H9 (cell line): ENCODE measurements around the gene MCCC1. TPM values are rescaled to one million over a fixed set of nuclear protein-coding genes. Genes with fewer than 3 reads are reported as not detected.

Source experiments
- DNase-seq: peaks from one replicate; pipeline ENCODE4 v3.0.0-alpha.2; 2017
- H2AFZ ChIP-seq: one replicate; pipeline ENCODE4 v1.6.1; 2013; ENCODE audit warnings: mild to moderate bottlenecking, low read length, control low read depth, moderate library complexity
- H2AK5ac ChIP-seq: 2 replicates; pipeline ENCODE4 v1.6.1; 2013; ENCODE audit warnings: low read length, control low read depth, mixed read lengths; ENCODE audit not compliant: insufficient read length
- H2BK120ac ChIP-seq: one replicate; pipeline ENCODE4 v1.6.1; 2013; ENCODE audit warnings: low read depth, mild to moderate bottlenecking, low read length, control low read depth, inconsistent platforms; ENCODE audit not compliant: poor library complexity, severe bottlenecking
- H2BK12ac ChIP-seq: 2 replicates; pipeline ENCODE4 v1.6.1; 2013; ENCODE audit warnings: low read length, control low read depth, mixed read lengths, low read depth; ENCODE audit not compliant: insufficient read length
- H2BK15ac ChIP-seq: 2 replicates; pipeline ENCODE4 v1.6.1; 2013; ENCODE audit warnings: low read depth, low read length, control low read depth
- H2BK20ac ChIP-seq: one replicate; pipeline ENCODE4 v1.6.1; 2013; ENCODE audit warnings: low read depth, mild to moderate bottlenecking, low read length, control low read depth, inconsistent platforms; ENCODE audit not compliant: poor library complexity, severe bottlenecking
- H2BK5ac ChIP-seq: 2 replicates; pipeline ENCODE4 v1.6.1; 2013; ENCODE audit warnings: low read length, control low read depth, mixed read lengths; ENCODE audit not compliant: insufficient read length
- H3K14ac ChIP-seq: 2 replicates; pipeline ENCODE4 v1.6.1; 2013; ENCODE audit warnings: low read length, control low read depth; ENCODE audit not compliant: insufficient read depth
- H3K18ac ChIP-seq: 2 replicates; pipeline ENCODE4 v1.6.1; 2013; ENCODE audit warnings: low read depth, mild to moderate bottlenecking, mixed read lengths, low read length, control low read depth; ENCODE audit not compliant: insufficient read length
- H3K23ac ChIP-seq: 2 replicates; pipeline ENCODE4 v1.6.1; 2013; ENCODE audit warnings: low read length, control low read depth, mixed read lengths, low read depth; ENCODE audit not compliant: insufficient read length
- H3K23me2 ChIP-seq: 2 replicates; pipeline ENCODE4 v1.6.1; 2013; ENCODE audit warnings: low read depth, mild to moderate bottlenecking, mixed read lengths, low read length, control low read depth; ENCODE audit not compliant: insufficient read length, poor library complexity, severe bottlenecking
- H3K27ac ChIP-seq: 2 replicates; pipeline ENCODE4 v1.5.1; 2013; ENCODE audit warnings: low read length, control low read depth, mixed read lengths, low read depth; ENCODE audit not compliant: insufficient read length
- H3K27me3 ChIP-seq: 2 replicates; pipeline ENCODE4 v1.6.1; 2013; ENCODE audit warnings: low read length, control low read depth, inconsistent platforms; ENCODE audit not compliant: insufficient read depth
- H3K4ac ChIP-seq: 2 replicates; pipeline ENCODE4 v1.6.1; 2013; ENCODE audit warnings: low read depth, mild to moderate bottlenecking, control low read depth, inconsistent platforms, low read length, moderate library complexity
- H3K4me1 ChIP-seq: 2 replicates; pipeline ENCODE4 v1.6.1; 2013; ENCODE audit warnings: low read length, control low read depth, inconsistent platforms; ENCODE audit not compliant: insufficient read depth
- H3K4me2 ChIP-seq: 2 replicates; pipeline ENCODE4 v1.6.1; 2013; ENCODE audit warnings: low read length, control low read depth, mixed read lengths; ENCODE audit not compliant: insufficient read length, insufficient read depth
- H3K56ac ChIP-seq: 2 replicates; pipeline ENCODE4 v1.6.1; 2013; ENCODE audit warnings: low read depth, mild to moderate bottlenecking, mixed read lengths, low read length, control low read depth; ENCODE audit not compliant: insufficient read length
- H3K79me1 ChIP-seq: 2 replicates; pipeline ENCODE4 v1.6.1; 2013; ENCODE audit warnings: low read depth, mild to moderate bottlenecking, moderate library complexity, low read length, control low read depth, inconsistent platforms; ENCODE audit not compliant: insufficient read depth, poor library complexity, severe bottlenecking
- H3K79me2 ChIP-seq: 2 replicates; pipeline ENCODE4 v1.6.1; 2013; ENCODE audit warnings: low read length, control low read depth, inconsistent platforms; ENCODE audit not compliant: insufficient read depth
- H3K9ac ChIP-seq: 2 replicates; pipeline ENCODE4 v1.6.1; 2013; ENCODE audit warnings: low read length, control low read depth, mixed read lengths; ENCODE audit not compliant: insufficient read length; ENCODE audit errors: extremely low read depth
- H3K9me3 ChIP-seq: one replicate; pipeline ENCODE4 v1.6.1; 2013; ENCODE audit warnings: low read depth, low read length, inconsistent platforms; ENCODE audit not compliant: control insufficient read depth
- H3T11ph ChIP-seq: one replicate; pipeline ENCODE4 v1.6.1; 2013; ENCODE audit warnings: mild to moderate bottlenecking, low read length, control low read depth, inconsistent platforms
- H4K20me1 ChIP-seq: one replicate; pipeline ENCODE4 v1.6.1; 2013; ENCODE audit not compliant: control insufficient read depth, insufficient read length, insufficient read depth
- H4K5ac ChIP-seq: 2 replicates; pipeline ENCODE4 v1.6.1; 2013; ENCODE audit warnings: low read depth, mild to moderate bottlenecking, mixed read lengths, low read length, control low read depth; ENCODE audit not compliant: insufficient read length
- H4K8ac ChIP-seq: replicated peaks from 2 replicates; pipeline ENCODE4 v1.6.1; 2013; ENCODE audit warnings: low read length, control low read depth, mixed read lengths, low read depth; ENCODE audit not compliant: insufficient read length
- H4K91ac ChIP-seq: 2 replicates; pipeline ENCODE4 v1.6.1; 2013; ENCODE audit warnings: low read depth, mild to moderate bottlenecking, moderate library complexity, mixed read lengths, low read length, control low read depth; ENCODE audit not compliant: insufficient read length
- H3K27ac Mint-ChIP-seq, 3 experiments: 2 replicates in 2 of 3; 3 replicates in 1 of 3; pipeline ENCODE4 v1.8.0; 2020 to 2021; ENCODE audit warnings: mixed read lengths in 3 of 3, mild to moderate bottlenecking in 1 of 3, moderate library complexity in 1 of 3
- H3K27me3 Mint-ChIP-seq: 2 replicates; pipeline ENCODE4 v1.8.0; 2021; ENCODE audit warnings: low read depth, mild to moderate bottlenecking, moderate library complexity, mixed read lengths
- H3K36me3 Mint-ChIP-seq, 3 experiments: 2 replicates in 2 of 3; 3 replicates in 1 of 3; pipeline ENCODE4 v1.8.0; 2020 to 2021; ENCODE audit warnings: low read depth in 3 of 3, mixed read lengths in 3 of 3; ENCODE audit not compliant: insufficient read depth in 1 of 3
- H3K4me1 Mint-ChIP-seq, 2 experiments: 2 replicates each; pipeline ENCODE4 v1.8.0; 2020; ENCODE audit warnings: mixed read lengths in 2 of 2
- H3K4me3 Mint-ChIP-seq, 2 experiments: 2 replicates in 1 of 2; 3 replicates in 1 of 2; pipeline ENCODE4 v1.8.0; 2020 to 2021; ENCODE audit warnings: mild to moderate bottlenecking in 2 of 2, mixed read lengths in 2 of 2, moderate library complexity in 1 of 2
- H3K9me3 Mint-ChIP-seq, 2 experiments: 2 replicates in 1 of 2; 3 replicates in 1 of 2; pipeline ENCODE4 v1.8.0; 2020; ENCODE audit warnings: mild to moderate bottlenecking in 2 of 2, mixed read lengths in 2 of 2, moderate library complexity in 1 of 2
- WGBS: extraction: QIAGEN DNeasy Blood & Tissue Kit; methylation state at CpG from one replicate; pipeline ENCODE4 v1.1.7; 2013; ENCODE audit warnings: missing lambda C conversion rate, low lambda C conversion rate, mixed read lengths; ENCODE audit not compliant: insufficient read length; ENCODE audit errors: extremely low coverage; 5-methylcytosine and 5-hydroxymethylcytosine counted together
- total RNA-seq: library from RNA; stranded (reverse); gene quantifications from 2 replicates; pipeline ENCODE4 v1.2.1, GENCODE V29; 2021
- TF ChIP-seq, protein P1 (sequence below): fragments of 200-600 bp; sonication (generic); conservative IDR thresholded peaks from 3 replicates; pipeline ENCODE4 v1.8.0; 2021; ENCODE audit warnings: antibody characterized with exemption, mild to moderate bottlenecking

Gene MCCC1
- total RNA-seq, 1 experiment from 2014 or later = 18.3 TPM

DNA sequence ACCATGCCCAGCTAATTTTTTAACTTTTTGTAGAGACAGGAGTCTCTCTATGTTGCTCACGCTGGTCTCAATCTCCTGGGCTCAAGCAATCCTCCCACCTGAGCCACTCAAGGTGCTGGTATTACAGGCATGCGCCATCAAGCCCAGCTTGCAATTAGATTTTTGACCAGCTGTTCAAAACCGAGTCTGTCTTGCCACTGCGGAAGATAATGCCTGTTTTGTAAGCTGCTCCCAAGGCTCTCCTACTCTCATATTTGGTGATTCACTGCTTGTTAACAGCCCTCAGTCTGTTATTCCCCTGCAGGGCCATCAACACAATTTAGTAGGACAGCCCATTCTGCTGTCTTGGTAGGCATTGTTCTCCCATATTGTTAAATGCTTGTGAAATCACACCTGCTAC, 17.8 kb upstream of the MCCC1 start:
- Histone ChIP-seq H3K27me3 (peaks cover 3% of the 10 kb centered on the region; the same call in 1 of the 2 replicates), H4K20me1 (no peaks in the 10 kb centered on the region), H2AK5ac (no peak overlapping the region), H3K4me1 (peaks cover 7% of the 10 kb centered on the region; the same call in 1 of the 2 replicates), H4K91ac (no peak overlapping the region), H3K4ac (no peak overlapping the region), H3K79me2 (no peaks in the 10 kb centered on the region), H2BK5ac (no peak overlapping the region), H2BK120ac (no peak overlapping the region), H3K27ac (no peak overlapping the region), H3K9ac (no peak overlapping the region), H3K79me1 (no peaks in the 10 kb centered on the region), H3K23me2 (peaks cover 3% of the 10 kb centered on the region), H2BK15ac (no peak overlapping the region), H3K9me3 (no peaks in the 10 kb centered on the region), H3K18ac (no peak overlapping the region), H2BK12ac (no peak overlapping the region), H4K8ac (no peak overlapping the region), H3K23ac (no peak overlapping the region), H2AFZ (no peak overlapping the region), H3K56ac (no peak overlapping the region), H4K5ac (no peak overlapping the region), H3T11ph (no peak overlapping the region), H3K14ac (no peak overlapping the region), H3K4me2 (no peak overlapping the region), H2BK20ac (no peak overlapping the region)
- H3K4me3 Mint-ChIP-seq = peak overlapping the region; percentile 72 to 83; a peak in 4 of 5 replicates
- peaks cover 20 to 38% of the 10 kb centered on the region in 2 experiments for H3K4me1 Mint-ChIP-seq
- no CpG with 5 or more reads among the region's 4 CpGs for WGBS
- H3K36me3 Mint-ChIP-seq = peaks cover 0 to 6% (median 0%) of the 10 kb centered on the region in 3 experiments; a peak in 4 of 7 replicates
- no peak for DNase-seq
- peaks cover 28% of the 10 kb centered on the region for H3K27me3 Mint-ChIP-seq
- H3K9me3 Mint-ChIP-seq = peaks cover 2 to 6% of the 10 kb centered on the region in 2 experiments; a peak in 4 of 5 replicates
- TF ChIP-seq, protein P1, sequence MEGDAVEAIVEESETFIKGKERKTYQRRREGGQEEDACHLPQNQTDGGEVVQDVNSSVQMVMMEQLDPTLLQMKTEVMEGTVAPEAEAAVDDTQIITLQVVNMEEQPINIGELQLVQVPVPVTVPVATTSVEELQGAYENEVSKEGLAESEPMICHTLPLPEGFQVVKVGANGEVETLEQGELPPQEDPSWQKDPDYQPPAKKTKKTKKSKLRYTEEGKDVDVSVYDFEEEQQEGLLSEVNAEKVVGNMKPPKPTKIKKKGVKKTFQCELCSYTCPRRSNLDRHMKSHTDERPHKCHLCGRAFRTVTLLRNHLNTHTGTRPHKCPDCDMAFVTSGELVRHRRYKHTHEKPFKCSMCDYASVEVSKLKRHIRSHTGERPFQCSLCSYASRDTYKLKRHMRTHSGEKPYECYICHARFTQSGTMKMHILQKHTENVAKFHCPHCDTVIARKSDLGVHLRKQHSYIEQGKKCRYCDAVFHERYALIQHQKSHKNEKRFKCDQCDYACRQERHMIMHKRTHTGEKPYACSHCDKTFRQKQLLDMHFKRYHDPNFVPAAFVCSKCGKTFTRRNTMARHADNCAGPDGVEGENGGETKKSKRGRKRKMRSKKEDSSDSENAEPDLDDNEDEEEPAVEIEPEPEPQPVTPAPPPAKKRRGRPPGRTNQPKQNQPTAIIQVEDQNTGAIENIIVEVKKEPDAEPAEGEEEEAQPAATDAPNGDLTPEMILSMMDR = no peak
- H3K27ac Mint-ChIP-seq = no peak overlapping the region; a peak in 1 of 7 replicates
